Tongue (tissue), 2 donors: ENCODE data around the gene MOCOS. TPM values are rescaled to one million over a fixed set of nuclear protein-coding genes. Genes with fewer than 3 reads are reported as not detected.

Source experiments
- DNase-seq: peaks from one replicate; pipeline ENCODE4 v3.0.0-alpha.2; 2015
- total RNA-seq: library from RNA; depleted of rRNA; stranded (reverse); fragments of >200 nt; gene quantifications from one replicate; pipeline ENCODE4 v1.2.3, GENCODE V29; 2014

MOCOS gene
- total RNA-seq, 1 donor from 2014 or later, result 0.31 TPM

GRCh38 chr18:36307513-36307912 is 120.2 kb downstream of the MOCOS start:
- no peak for DNase-seq

GRCh38 chr18:36308711-36309435 is 121.6 kb downstream of the MOCOS start:
- no peak for DNase-seq

- no peak for DNase-seq
These were observed 122.4 kb downstream of the MOCOS start for GRCh38 chr18:36309436-36310391.

GRCh38 chr18:36311026-36311570 is 123.8 kb downstream of the MOCOS start:
- no peak for DNase-seq

- no peak for DNase-seq
These were observed 125.6 kb downstream of the MOCOS start for GRCh38 chr18:36312806-36313395.

- no peak for DNase-seq
These were observed 126.8 kb downstream of the MOCOS start for GRCh38 chr18:36314098-36314497.

- no peak for DNase-seq
These were observed 127.5 kb downstream of the MOCOS start for GRCh38 chr18:36314754-36315153.

- DNase-seq, result no peak
These were observed 128.4 kb downstream of the MOCOS start for GRCh38 chr18:36315736-36316135.

GRCh38 chr18:36316246-36316645 is 128.9 kb downstream of the MOCOS start:
- no peak for DNase-seq

Other genes starting within 250 kb of the MOCOS start
- 76.0 TPM for gene RPRD1A, start 119.9 kb upstream of the MOCOS start, total RNA-seq
- 39.5 TPM for gene SLC39A6, start 58.2 kb upstream of the MOCOS start, total RNA-seq
- 96.2 TPM for gene ELP2, start 57.6 kb upstream of the MOCOS start, total RNA-seq
- 33.0 TPM for gene FHOD3, start 110.2 kb downstream of the MOCOS start, total RNA-seq